NCI-H345 treated with DMSO at 0.1 percent for 48 hours (cell line): ENCODE measurements around the gene SUFU.
"Not testable (repeated sequence)": the region's sequence is repeated elsewhere in the genome, so short reads cannot be mapped to it uniquely, and the experiment has no call there.

Experiments
- DNase-seq: peaks from one replicate; lab custom pipeline; 2025; ENCODE audit not compliant: unreplicated experiment; lab: John Stamatoyannopoulos, UW

SUFU gene

GRCh38 chr10:102511583-102512274, 8.0 kb downstream of the SUFU start:
- no peak for DNase-seq

DNA sequence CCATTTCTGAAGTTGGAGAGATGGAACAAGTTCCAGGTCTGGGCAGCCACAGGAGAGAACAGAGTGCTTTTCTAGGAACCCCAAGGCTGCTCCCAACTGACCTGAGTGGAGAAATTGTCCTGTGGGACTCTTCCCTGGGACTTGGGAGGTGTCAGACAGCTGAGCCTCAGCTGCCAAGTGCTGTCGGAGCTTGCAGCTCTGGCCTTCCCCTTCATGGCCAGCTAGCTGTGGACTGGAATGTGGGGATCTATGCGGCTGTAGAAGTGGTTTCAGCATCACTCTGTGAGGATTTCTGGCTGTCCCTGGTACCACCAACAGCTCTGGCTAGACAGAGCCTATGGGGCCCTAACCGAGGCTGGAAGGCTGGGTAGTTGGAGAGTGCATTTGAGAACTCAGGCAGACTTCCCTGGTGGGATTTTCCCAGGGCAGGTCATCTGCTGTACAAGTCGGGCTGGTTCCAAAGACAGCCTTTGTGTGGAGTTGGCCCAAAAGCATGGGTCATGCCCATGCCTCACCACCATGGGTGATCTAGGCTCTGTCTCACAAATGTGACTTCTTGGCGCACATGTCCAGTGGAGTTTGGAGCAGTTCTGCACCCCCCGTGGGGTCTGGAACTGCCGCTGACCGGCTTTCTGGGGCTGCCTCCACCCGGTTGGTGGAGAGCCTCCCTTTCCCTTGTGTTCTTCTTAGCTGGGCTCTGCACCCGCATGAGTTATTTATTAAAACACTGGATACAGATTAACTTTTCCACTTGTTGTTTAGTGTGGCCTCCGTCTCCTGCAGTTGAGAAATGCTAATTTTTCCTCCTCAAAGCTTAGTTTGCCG, 10.9 kb downstream of the SUFU start:
- DNase-seq = no peak

GRCh38 chr10:102515724-102516123, 12.0 kb downstream of the SUFU start:
- DNase-seq = no peak

DNA sequence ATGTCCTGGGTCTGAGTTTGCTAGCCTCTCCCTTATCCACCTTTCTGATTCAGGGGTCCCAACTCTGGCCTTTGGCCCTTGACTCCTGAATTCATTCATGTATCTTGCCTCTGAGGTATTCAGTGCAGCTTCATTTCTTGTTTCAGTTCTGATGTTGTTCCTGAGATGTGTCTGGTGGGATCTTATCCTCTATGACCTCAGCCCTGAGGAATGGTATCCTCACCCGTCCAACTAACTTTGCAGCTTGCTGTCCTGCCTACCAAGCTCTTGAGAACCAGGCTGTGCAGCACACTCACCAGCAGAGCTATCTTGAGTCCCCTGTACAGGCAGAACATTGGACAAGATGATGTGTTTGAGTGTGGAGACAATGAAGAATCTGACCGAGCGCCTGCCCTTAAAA, 13.8 kb downstream of the SUFU start:
- no peak for DNase-seq

DNA sequence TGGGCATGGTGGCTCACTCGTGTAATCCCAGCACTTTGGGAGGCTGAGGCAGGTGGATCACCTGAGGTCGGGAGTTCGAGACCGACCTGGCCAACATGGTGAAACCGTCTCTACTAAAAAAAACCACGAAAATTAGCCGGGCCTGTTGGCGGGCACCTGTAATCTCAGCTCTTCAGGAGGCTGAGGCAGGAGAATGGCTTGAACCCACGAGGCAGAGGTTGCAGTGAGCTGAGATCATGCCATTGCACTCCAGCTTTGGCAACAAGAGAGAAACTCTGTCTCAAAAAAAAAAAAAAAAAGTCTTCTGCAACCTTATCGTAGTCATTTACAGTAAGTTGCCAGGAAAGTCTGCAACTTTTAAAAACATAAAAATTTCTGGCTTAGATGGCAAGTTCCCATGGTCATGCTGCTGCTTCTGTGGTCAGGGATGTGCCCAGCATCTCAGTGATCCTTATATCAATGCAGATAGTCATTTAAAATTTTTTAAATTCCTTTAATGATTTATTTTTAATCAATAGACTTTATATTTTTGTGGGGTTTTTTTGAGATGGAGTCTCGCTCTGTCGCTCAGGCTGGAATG, 15.6 kb downstream of the SUFU start:
- no peak for DNase-seq

GRCh38 chr10:102522874-102523249, 19.1 kb downstream of the SUFU start:
- DNase-seq = no peak

DNA sequence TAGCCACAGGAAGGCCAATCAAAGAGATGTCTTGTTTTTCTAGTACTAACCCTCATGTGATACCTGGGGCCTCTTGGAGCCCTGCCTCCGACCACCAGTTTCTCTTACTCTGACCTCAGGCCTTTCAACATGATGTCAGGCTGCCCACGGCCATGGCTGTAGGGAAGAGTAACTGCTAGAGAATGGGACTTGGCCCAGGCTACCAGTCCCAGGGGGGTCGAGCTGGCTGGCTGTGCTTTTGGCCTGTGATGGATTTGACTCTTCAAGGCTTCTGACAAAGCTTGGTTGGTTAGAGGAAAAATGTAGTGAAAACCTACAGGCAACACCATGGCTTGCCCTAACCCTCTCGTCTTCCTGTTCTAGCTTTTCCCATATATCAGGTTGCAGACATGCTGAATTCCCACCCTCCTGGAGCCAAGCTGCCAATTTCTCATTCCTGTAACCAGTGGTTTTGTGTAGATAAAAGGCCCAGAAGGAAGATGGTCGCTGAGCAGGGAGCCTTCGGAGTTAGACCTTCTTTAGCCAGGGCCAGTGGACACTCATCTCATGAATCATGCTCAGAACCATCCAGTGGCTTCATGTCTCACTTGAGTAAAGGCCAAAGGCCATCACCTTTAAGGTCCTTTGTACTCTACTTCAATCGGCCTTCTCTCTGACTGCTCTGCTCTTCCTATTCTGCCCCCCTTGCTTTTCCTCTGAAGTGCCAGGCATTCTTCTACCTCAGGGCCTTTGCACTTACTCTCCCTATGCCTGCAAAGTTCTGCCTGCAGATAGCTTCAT, 19.7 kb downstream of the SUFU start:
- DNase-seq = no peak

DNA sequence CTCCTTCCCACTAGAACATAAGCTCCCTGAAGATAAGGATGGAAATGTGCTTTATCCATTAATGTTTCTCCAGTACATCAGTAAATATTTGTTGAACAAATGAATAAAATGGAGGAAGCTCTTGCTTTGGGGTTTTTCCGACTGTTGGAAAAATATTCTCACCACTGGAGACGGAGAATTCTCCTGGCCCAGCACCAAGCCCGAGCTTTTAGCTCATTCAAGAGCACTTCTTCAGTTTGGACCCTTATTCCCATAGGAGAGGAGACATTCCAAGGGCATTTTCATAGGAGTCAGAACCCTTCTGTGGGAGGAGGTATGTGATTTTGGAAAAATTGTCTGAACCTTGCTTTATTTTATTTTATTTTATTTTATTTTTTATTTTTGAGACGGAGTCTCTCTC, 21.0 kb downstream of the SUFU start:
- DNase-seq = no peak

GRCh38 chr10:102527546-102527945, 23.8 kb downstream of the SUFU start:
- DNase-seq = no peak

- DNase-seq = no peak
Measured at GRCh38 chr10:102534333-102534732, 30.6 kb downstream of the SUFU start.

GRCh38 chr10:102534966-102535365, 31.2 kb downstream of the SUFU start:
- not testable (repeated sequence) for DNase-seq

DNA sequence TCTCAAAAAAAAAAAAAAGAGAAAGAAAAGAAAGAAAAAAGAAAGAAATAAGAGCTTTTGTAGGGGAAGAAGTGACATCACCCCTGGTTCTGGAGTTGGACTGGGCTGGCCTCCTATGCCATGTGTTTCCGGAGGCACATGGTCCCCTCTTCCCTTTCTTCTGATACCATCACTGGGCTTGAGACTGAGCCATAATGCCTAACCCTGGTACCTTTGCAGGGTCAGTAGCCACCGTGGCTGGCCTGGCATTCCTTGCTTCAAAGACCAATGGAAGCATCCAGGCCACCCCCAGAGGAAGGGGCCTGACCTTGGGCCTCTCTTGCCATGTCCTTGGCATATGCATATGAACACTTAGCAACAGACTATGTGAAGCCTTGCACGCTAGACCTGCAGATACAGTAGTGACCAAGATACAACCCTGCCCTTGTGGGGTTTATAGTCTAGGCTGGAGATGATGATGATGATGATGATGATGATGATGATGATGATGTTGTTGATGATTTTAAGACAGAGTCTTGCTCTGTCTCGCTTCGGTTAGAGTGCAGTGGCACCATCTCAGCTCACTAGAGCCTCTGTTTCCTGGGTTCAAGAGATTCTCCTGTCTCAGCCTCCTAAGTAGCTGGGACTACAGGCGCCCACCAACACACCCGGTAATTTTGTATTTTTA, 31.8 kb downstream of the SUFU start:
- no peak for DNase-seq

- DNase-seq = no peak
Measured at GRCh38 chr10:102537367-102537766, 33.6 kb downstream of the SUFU start.

DNA sequence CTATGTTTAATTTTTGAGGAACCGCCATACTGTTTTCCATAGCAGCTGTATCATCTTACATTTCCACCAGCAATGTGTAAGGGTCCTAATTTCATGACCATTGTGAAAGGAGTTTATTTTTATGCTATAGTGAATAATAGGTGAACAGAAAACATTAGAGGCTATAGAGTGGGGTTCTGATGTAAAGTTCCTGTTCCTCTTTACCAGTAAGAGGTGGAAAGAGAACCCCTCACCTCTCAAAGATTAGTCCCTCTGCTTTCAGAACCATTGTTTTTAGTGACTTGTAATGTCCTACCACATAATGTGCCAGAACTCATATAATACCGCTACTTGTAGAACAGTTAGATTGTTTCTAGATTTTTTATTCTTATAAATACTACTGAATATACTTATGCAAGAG, 34.2 kb downstream of the SUFU start:
- no peak for DNase-seq

DNA sequence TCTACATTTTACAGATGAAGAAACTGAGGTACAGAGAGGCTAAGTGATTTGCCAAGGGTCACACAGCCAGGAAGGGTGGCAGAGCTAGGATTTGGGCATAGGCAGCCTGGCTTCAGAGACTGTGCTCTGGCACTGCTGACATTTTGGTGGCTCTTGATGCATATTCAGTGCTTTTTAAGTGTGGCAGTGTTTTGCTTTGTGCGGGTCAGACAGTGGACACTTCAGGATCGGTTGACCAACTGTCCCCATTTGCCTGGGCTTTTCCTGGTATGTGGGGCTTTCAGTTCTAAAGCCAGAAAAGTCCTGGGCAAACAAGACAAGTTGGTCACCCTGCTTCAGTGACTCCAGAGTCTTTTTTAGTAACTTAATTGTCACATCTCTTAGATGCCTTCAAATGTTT, 35.0 kb downstream of the SUFU start:
- DNase-seq = no peak

GRCh38 chr10:102540023-102540422, 36.3 kb downstream of the SUFU start:
- no peak for DNase-seq

- DNase-seq = no peak
Measured at GRCh38 chr10:102542800-102543418, 39.1 kb downstream of the SUFU start.

DNA sequence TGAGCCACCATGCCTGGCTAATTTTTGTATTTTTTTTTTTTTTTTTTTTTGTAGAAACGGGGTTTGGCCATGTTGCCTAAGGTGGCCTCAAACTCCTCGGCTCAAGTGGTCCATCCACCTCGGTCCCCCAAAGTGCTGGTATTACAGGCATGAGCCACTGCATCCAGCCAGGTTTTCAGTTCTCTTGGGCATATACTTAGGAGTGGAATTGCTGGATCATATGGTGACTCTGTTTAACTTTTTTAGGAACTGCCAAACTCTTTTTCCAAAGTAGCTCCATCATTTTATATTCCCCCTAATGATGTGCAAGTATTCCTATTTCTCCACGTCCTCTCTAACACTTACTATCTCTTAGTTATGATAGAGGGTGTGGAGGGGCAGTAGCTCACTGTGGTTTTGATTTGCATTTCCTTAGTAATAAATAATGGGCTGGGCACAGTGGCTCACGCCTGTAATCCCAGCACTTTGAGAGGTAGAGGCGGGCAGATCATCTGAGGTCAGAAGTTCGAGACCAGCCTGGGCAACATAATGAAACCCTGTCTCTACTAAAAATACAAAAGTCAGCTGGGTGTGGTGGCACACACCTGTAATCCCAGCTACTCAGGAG, 41.6 kb downstream of the SUFU start:
- DNase-seq = no peak

DNA sequence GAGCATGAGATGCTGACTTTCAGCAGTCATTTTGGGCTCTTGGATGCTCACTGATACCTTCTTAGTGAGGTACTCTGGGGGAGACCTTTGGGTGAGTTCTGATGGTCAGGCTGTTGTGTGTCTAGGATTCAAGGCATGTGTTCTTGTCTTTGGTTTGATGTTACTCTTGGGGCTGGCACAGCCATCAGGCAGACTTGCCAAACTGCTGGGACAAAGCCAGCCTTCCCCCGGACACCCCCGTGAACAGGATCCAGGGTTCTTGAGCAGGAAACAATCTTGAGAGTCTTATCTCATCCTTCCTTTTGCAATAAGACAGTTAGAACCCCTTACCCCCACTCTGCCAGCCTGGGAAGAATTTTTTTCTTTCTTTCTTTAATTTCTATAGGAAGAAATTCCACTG, 42.2 kb downstream of the SUFU start:
- DNase-seq = no peak
